BJ (cell line): ENCODE results near the gene MADD. TPM values are rescaled to one million over a fixed set of nuclear protein-coding genes. Genes with fewer than 3 reads are reported as not detected.
"Not testable (repeated sequence)": the region's sequence is repeated elsewhere in the genome, so short reads cannot be mapped to it uniquely, and the experiment has no call there.

Experiments used
- CTCF ChIA-PET: fragments of 350-600 bp; formaldehyde crosslinking; extraction: SDS; loops from one replicate; lab custom pipeline; 2021; ENCODE audit warnings: antibody characterized with exemption, inconsistent platforms; lab: Yijun Ruan, JAX
- POLR2A ChIA-PET: fragments of 300-600 bp; sonication (Branson Sonifier 250); formaldehyde crosslinking; extraction: SDS; loops from one replicate; lab custom pipeline; 2021; ENCODE audit warnings: antibody characterized with exemption; lab: Charles Lee
- DNase-seq: peaks from one replicate; pipeline ENCODE4 v3.0.0-alpha.2; 2011; ENCODE audit warnings: low read depth
- H3K27me3 ChIP-seq: 2 replicates; pipeline ENCODE4 v1.6.0; 2011; ENCODE audit warnings: low read length; ENCODE audit not compliant: control insufficient read depth, insufficient read depth
- H3K36me3 ChIP-seq: 2 replicates; pipeline ENCODE4 v1.5.1; 2011; ENCODE audit warnings: low read length; ENCODE audit not compliant: control insufficient read depth, insufficient read depth
- H3K4me3 ChIP-seq: 2 replicates; pipeline ENCODE4 v1.5.1; 2011; ENCODE audit warnings: low read depth, mild to moderate bottlenecking, control low read depth, low read length
- polyA plus RNA-seq: library from polyadenylated mRNA; depleted of rRNA; stranded (reverse); fragments of >200 nt; gene quantifications from 2 replicates; pipeline ENCODE4 v1.2.3, GENCODE V29; 2011
- TF ChIP-seq, protein P1 (sequence below): IDR thresholded peaks from 2 replicates; pipeline ENCODE4 v1.5.1; 2011; ENCODE audit warnings: low read depth, mild to moderate bottlenecking, control low read depth, inconsistent platforms, low read length, moderate library complexity; ENCODE audit not compliant: insufficient read depth

MADD gene
- polyA plus RNA-seq, 1 experiment: 19.8 TPM

DNA sequence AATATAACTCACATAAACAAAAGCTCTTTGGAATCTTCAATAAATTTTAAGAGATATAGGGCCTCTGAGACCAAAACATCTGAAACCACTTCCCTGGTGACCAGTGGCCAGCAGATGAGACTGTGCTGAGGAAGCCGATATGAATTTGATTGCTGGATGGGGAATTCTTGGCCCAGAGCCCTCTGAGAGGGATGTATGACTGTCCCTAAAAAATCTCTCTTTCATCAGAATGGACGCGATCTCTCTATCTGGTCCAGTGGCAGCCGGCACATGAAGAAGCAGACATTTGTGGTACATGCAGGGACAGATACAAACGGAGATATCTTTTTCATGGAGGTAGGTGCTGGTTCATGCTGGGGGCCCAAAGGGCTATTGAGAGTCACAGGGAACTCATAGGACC lies 45.1 kb downstream of the MADD start:
- H3K27me3 ChIP-seq: no peaks in the 10 kb centered on the region
- ChIA-PET CTCF (interaction anchor here (0.6 to 0.7 kb wide), 3 partner anchors 14 to 52 kb away, joined by 3 read pairs; no protein-coding TSS in a partner anchor), POLR2A (no interaction called here)
- peaks cover 8% of the 10 kb centered on the region for H3K36me3 ChIP-seq
- DNase-seq: peak; percentile 35
- TF ChIP-seq, protein P1, sequence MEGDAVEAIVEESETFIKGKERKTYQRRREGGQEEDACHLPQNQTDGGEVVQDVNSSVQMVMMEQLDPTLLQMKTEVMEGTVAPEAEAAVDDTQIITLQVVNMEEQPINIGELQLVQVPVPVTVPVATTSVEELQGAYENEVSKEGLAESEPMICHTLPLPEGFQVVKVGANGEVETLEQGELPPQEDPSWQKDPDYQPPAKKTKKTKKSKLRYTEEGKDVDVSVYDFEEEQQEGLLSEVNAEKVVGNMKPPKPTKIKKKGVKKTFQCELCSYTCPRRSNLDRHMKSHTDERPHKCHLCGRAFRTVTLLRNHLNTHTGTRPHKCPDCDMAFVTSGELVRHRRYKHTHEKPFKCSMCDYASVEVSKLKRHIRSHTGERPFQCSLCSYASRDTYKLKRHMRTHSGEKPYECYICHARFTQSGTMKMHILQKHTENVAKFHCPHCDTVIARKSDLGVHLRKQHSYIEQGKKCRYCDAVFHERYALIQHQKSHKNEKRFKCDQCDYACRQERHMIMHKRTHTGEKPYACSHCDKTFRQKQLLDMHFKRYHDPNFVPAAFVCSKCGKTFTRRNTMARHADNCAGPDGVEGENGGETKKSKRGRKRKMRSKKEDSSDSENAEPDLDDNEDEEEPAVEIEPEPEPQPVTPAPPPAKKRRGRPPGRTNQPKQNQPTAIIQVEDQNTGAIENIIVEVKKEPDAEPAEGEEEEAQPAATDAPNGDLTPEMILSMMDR: no peak
- H3K4me3 ChIP-seq: no peak overlapping the region

DNA sequence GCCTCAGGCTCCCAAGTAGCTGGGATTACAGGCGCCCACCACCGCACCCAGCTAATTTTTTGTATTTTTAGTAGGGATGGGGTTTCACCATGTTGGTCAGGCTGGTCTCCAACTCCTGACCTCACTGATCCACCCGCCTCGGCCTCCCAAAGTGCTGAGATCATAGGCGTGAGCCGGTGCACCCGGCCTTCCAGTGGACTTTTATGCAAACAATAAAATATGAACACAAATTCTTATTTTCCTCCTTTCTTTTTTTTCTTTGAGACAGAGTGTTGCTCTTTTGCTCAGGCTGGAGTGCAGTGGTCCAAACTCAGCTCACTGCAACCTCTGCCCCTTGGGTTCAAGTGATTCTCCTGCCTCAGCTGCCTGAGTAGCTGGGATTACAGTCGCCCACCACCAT lies 46.6 kb downstream of the MADD start:
- POLR2A ChIA-PET, H3K36me3 ChIP-seq, H3K4me3 ChIP-seq, DNase-seq, CTCF ChIA-PET, H3K27me3 ChIP-seq: not testable (repeated sequence)

DNA sequence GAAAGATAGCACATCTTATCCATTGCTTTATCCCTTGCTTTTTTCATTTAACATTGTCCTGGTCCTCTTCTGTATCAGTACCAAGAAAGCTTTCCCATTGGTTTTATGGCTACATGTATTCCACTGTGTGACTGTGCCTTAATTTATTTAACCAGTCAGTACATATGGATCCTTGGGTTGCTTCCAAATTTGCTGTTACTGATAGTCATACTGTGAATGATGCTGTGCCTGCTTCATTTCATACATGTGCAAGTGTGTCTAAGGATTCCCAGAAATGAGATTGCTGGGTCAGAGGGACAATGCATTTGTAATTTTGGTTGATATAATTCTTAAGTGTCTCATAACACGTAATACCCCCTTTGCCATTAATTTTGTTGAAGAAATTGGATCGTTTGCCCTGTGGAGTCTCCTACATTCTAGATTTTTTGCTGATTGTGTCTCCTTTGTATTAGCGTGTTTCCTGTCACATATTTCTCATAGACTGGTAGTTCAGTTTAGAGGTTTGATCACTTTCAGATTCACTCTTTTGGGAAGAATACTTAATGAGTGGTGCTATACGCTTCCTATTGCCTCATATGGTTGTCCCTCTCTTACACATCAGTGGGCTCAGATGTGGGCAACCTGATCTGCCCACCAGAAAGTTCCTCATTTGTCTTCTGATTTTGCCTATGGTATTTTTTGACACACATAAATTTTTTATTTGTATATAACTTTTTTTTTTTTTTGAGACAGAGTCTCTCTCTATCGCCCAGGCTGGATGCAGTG lies 47.3 kb downstream of the MADD start:
- CTCF ChIA-PET: interaction anchor here (1.0 kb wide), 1 partner anchor 76 kb away, joined by 3 read pairs; no protein-coding TSS in a partner anchor
- POLR2A ChIA-PET: no interaction called here
- peaks cover 2% of the 10 kb centered on the region for H3K36me3 ChIP-seq
- no peak overlapping the region for H3K4me3 ChIP-seq
- DNase-seq: no peak
- H3K27me3 ChIP-seq: no peaks in the 10 kb centered on the region
- TF ChIP-seq, protein P1: no peak

DNA sequence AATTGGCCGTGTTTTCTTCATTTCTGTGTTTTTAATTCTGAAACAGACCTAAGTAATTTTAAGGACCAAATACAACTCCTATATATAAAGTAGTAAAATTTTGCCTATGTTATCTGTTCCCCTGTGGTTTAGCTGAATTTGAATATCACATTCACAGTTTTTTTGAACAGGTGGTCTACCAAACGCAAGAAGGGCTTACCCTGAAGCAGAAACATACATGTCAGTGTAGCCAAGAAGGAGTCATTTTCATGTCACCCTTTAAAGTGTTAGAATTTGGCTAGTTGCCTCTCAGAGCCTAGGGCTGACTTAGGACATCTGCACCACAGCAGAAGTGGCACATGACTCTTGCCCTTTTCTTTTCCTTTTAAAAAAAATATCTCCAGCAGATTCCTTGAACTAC lies 48.2 kb downstream of the MADD start:
- DNase-seq: no peak
- Histone ChIP-seq H3K36me3 (peaks cover 2% of the 10 kb centered on the region), H3K4me3 (no peak overlapping the region), H3K27me3 (no peaks in the 10 kb centered on the region)
- TF ChIP-seq, protein P1: no peak
- POLR2A ChIA-PET: no interaction called here
- CTCF ChIA-PET: interaction anchor here (1.0 kb wide), 1 partner anchor 75 kb away, joined by 3 read pairs; no protein-coding TSS in a partner anchor

DNA sequence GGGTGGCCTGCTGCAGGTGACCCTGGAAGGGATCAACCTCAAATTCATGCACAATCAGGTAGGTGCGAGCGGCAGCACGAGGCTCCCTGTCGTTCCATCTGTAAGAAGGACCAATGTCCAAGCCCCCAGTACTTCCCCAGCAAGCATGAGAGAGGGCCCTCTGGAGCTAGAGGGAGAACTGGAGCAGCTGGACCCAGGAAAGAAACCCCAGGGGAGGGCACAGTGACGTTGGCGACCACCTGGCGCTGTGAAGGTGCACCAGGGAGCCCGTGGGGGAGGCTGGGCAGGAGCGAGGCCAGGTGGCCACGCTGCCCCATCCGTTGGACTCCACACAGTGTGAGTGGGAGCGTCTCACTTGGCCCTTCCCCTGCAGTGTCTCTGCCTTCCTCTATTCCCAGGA lies 54.6 kb downstream of the MADD start:
- CTCF ChIA-PET: interaction anchor here (0.6 kb wide), 1 partner anchor 15 kb away, joined by 3 read pairs; no protein-coding TSS in a partner anchor

More for the DNA sequence above, 54.6 kb downstream of the MADD start:
- Histone ChIP-seq H3K4me3 (no peak overlapping the region), H3K27me3 (no peaks in the 10 kb centered on the region), H3K36me3 (peaks cover 23% of the 10 kb centered on the region)
- no peak for DNase-seq
- POLR2A ChIA-PET: no interaction called here
- TF ChIP-seq, protein P1: no peak
